GM23338 (cell line): ENCODE measurements around the gene PCYT2. TPM values are rescaled to one million over a fixed set of nuclear protein-coding genes. Genes with fewer than 3 reads are reported as not detected.

Experiments
- ATAC-seq: fragments of 200-7000 bp; cut with Tn5 transposase; 3 replicates; pipeline ENCODE4 v1.9.1; 2020
- DNase-seq: peaks from one replicate; pipeline ENCODE4 v3.0.0-alpha.2; 2015; ENCODE audit warnings: low spot score
- H2AFZ ChIP-seq: fragments of 200-600 bp; sonication (generic); 2 replicates; pipeline ENCODE4 v1.8.0; 2016; ENCODE audit warnings: antibody characterized with exemption, mild to moderate bottlenecking, moderate library complexity
- H3F3A ChIP-seq: fragments of 200-600 bp; sonication (generic); replicated peaks from 2 replicates; pipeline ENCODE4 v1.8.0; 2017; ENCODE audit warnings: antibody characterized with exemption, mixed run types, low read depth
- H3K27ac ChIP-seq: fragments of 200-600 bp; sonication (generic); 2 replicates; pipeline ENCODE4 v1.6.1; 2016; ENCODE audit warnings: low read depth
- H3K27me3 ChIP-seq: fragments of 200-600 bp; sonication (generic); 2 replicates; pipeline ENCODE4 v1.8.0; 2016; ENCODE audit warnings: mild to moderate bottlenecking, mixed run types, moderate library complexity; ENCODE audit not compliant: insufficient read depth
- H3K36me3 ChIP-seq: fragments of 200-600 bp; sonication (generic); 2 replicates; pipeline ENCODE4 v1.8.0; 2016; ENCODE audit warnings: mild to moderate bottlenecking; ENCODE audit not compliant: insufficient read depth
- H3K4me1 ChIP-seq: fragments of 200-600 bp; sonication (generic); 2 replicates; pipeline ENCODE4 v1.8.0; 2016; ENCODE audit warnings: mild to moderate bottlenecking, moderate library complexity; ENCODE audit not compliant: insufficient read depth
- H3K4me2 ChIP-seq: fragments of 200-600 bp; sonication (generic); 2 replicates; pipeline ENCODE4 v1.7.1; 2017; ENCODE audit warnings: mixed run types
- H3K4me3 ChIP-seq: fragments of 200-600 bp; sonication (generic); 2 replicates; pipeline ENCODE4 v1.6.1; 2016; ENCODE audit warnings: mixed run types
- H3K79me2 ChIP-seq: fragments of 200-600 bp; sonication (generic); replicated peaks from 2 replicates; pipeline ENCODE4 v1.8.0; 2017; ENCODE audit warnings: mild to moderate bottlenecking; ENCODE audit not compliant: insufficient read depth
- H3K9me2 ChIP-seq: fragments of 200-600 bp; sonication (generic); 2 replicates; pipeline ENCODE4 v1.8.0; 2017; ENCODE audit not compliant: insufficient read depth
- H4K20me1 ChIP-seq: fragments of 200-600 bp; sonication (generic); replicated peaks from 2 replicates; pipeline ENCODE4 v1.8.0; 2017; ENCODE audit warnings: mild to moderate bottlenecking; ENCODE audit not compliant: insufficient read depth
- H3K27ac Mint-ChIP-seq: 2 replicates; pipeline ENCODE4 v1.8.0; 2020; ENCODE audit warnings: inconsistent platforms, mild to moderate bottlenecking, moderate library complexity, mixed read lengths
- H3K27me3 Mint-ChIP-seq: 3 replicates; pipeline ENCODE4 v1.8.0; 2022; ENCODE audit warnings: low read depth, mild to moderate bottlenecking, moderate library complexity, mixed read lengths, inconsistent platforms; ENCODE audit not compliant: insufficient read depth, poor library complexity
- H3K36me3 Mint-ChIP-seq: 3 replicates; pipeline ENCODE4 v1.8.0; 2021; ENCODE audit warnings: low read depth, mild to moderate bottlenecking, inconsistent platforms, moderate library complexity, mixed read lengths
- H3K4me1 Mint-ChIP-seq: 3 replicates; pipeline ENCODE4 v1.8.0; 2020; ENCODE audit warnings: mild to moderate bottlenecking, inconsistent platforms, mixed read lengths
- H3K4me3 Mint-ChIP-seq: 3 replicates; pipeline ENCODE4 v1.8.0; 2021; ENCODE audit warnings: moderate library complexity, mild to moderate bottlenecking, inconsistent platforms, mixed read lengths
- H3K9me3 Mint-ChIP-seq: 3 replicates; pipeline ENCODE4 v1.8.0; 2020; ENCODE audit warnings: moderate library complexity, mild to moderate bottlenecking, inconsistent platforms, mixed read lengths
- CREB1 ChIP-seq: fragments of 250-450 bp; sonication (Bioruptor Pico); IDR thresholded peaks from 2 replicates; pipeline ENCODE4 v1.5.0; 2020; ENCODE audit warnings: low read depth, mild to moderate bottlenecking, moderate library complexity
- CTCF ChIP-seq, 2 experiments: fragments of 200-600 bp in 1 of 2; sonication (generic) in 1 of 2; conservative IDR thresholded peaks; 2 replicates each; pipeline versions ENCODE4 v1.5.1 to v1.6.1; 2016 to 2017; ENCODE audit warnings: antibody characterized with exemption in 2 of 2, low read depth in 2 of 2, mild to moderate bottlenecking in 2 of 2, moderate library complexity in 1 of 2
- ETS1 ChIP-seq: IDR thresholded peaks from 2 replicates; pipeline ENCODE4 v1.6.1; 2016; ENCODE audit warnings: antibody characterized with exemption
- EZH2phosphoT487 ChIP-seq: fragments of 200-600 bp; sonication (generic); IDR thresholded peaks from one replicate; pipeline ENCODE4 v1.8.1; 2018; ENCODE audit warnings: antibody characterized with exemption; ENCODE audit not compliant: unreplicated experiment
- POLR2AphosphoS5 ChIP-seq: IDR thresholded peaks from 2 replicates; pipeline ENCODE4 v1.6.1; 2016; ENCODE audit warnings: antibody characterized with exemption, low read depth
- ZNF462 ChIP-seq: fragments of 250-450 bp; sonication (Bioruptor Pico); IDR thresholded peaks from 2 replicates; pipeline ENCODE4 v1.5.0; 2020; ENCODE audit warnings: mild to moderate bottlenecking, moderate library complexity
- polyA plus RNA-seq: library from polyadenylated mRNA; unstranded; fragments of >200 nt; fragmentation: Nextera tagmentation; extraction: Ambion mirVana; gene quantifications from 2 replicates; pipeline ENCODE4 v1.2.1, GENCODE V29; 2016
- total RNA-seq: library from RNA; depleted of rRNA; stranded (reverse); fragments of >200 nt; shearing (Covaris generic); gene quantifications from 2 replicates; pipeline ENCODE4 v1.2.3, GENCODE V29; 2014

PCYT2 gene
- total and polyA plus RNA-seq, 2 experiments from 2014 or later, result 51.6 to 82.9 TPM

- Histone ChIP-seq H3K36me3 (no peaks in the 10 kb centered on the region), H4K20me1 (peaks cover 4% of the 10 kb centered on the region), H3K9me2 (no peaks in the 10 kb centered on the region), H3K4me3 (peak within 1 kb of the TSS; percentile 85), H3F3A (peaks cover 29% of the 10 kb centered on the region), H3K4me2 (peak within 1 kb of the TSS; percentile 96), H3K27me3 (peaks cover 10% of the 10 kb centered on the region; the same call in 1 of the 2 replicates), H3K79me2 (peaks cover 40% of the 10 kb centered on the region), H3K27ac (peak within 1 kb of the TSS; percentile 92; the same call in 1 of the 2 replicates), H2AFZ (peak within 1 kb of the TSS; percentile 86), H3K4me1 (peaks cover 26% of the 10 kb centered on the region; the same call in 1 of the 2 replicates)
- Mint-ChIP-seq H3K36me3 (peaks cover 8% of the 10 kb centered on the region), H3K27me3 (peaks cover 26% of the 10 kb centered on the region), H3K9me3 (no peaks in the 10 kb centered on the region), H3K4me3 (peak within 1 kb of the TSS; percentile 85), H3K4me1 (peaks cover 31% of the 10 kb centered on the region), H3K27ac (peak within 1 kb of the TSS; percentile 88)
- TF ChIP-seq ETS1 (no peak), EZH2phosphoT487 (no peak), CREB1 (peak; percentile 81), CTCF (conservative IDR thresholded peaks at IDR 0.05; ENCODE audit: low read depth in 2 of 2) (peak; percentile 38 to 62), POLR2AphosphoS5 (peak; percentile 64), ZNF462 (CRISPR knock-in tag) (no peak)
- ATAC-seq, result peak; percentile 31
- DNase-seq, result peak; percentile 97
Measured at GRCh38 chr17:81927653-81928543, 16.7 kb upstream of the PCYT2 start, which contains the start of gene MAFG. Gene MAFG, minus strand, starts transcription at chr17:81927735. Its CDS starts 4,550 bp downstream, at chr17:81923185.
